ENCODE measurements around the gene CRYBB1. TPM values are rescaled to one million over a fixed set of nuclear protein-coding genes. Genes with fewer than 3 reads are reported as not detected.

The CRYBB1 gene
- total and polyA plus RNA-seq, 2 of the 13 experiments (the other 11 are each of a cell fraction or from before 2014, with no cell fraction given), result not detected

GRCh38 chr22:26589367-26589844, 28.4 kb downstream of the CRYBB1 start (continued):
- TF ChIP-seq ZNF850 (CRISPR knock-in tag; conservative IDR thresholded peaks at IDR 0.05), result no peak
- no peak for TF ChIP-seq EHMT2 (IDR thresholded peaks at IDR 0.05; ENCODE audit: borderline replicate concordance, low read depth, low read length)
- peak; percentile 47; the same call in 1 of the 2 replicates for TF ChIP-seq ZNF160 (CRISPR knock-in tag; IDR thresholded peaks at IDR 0.05)
- peak; percentile 22 for TF ChIP-seq ZNF883 (CRISPR knock-in tag; IDR thresholded peaks at IDR 0.05; ENCODE audit: not compliant biosample characterization)
- TF ChIP-seq RFXAP (CRISPR knock-in tag; IDR thresholded peaks at IDR 0.05; ENCODE audit: borderline replicate concordance), result peak; percentile 13; the same call in 1 of the 2 replicates
- no peak for TF ChIP-seq RORA (CRISPR knock-in tag; IDR thresholded peaks at IDR 0.05)
- TF ChIP-seq NFRKB (IDR thresholded peaks at IDR 0.05), result no peak
- TF ChIP-seq NFE2L1 (CRISPR knock-in tag; IDR thresholded peaks at IDR 0.05; ENCODE audit: borderline replicate concordance), result no peak
- TF ChIP-seq SMARCC2 (IDR thresholded peaks at IDR 0.05), result no peak
- no peak for TF ChIP-seq CBX1 (IDR thresholded peaks at IDR 0.05; ENCODE audit: low read depth)
- TF ChIP-seq ZNF350 (CRISPR knock-in tag; IDR thresholded peaks at IDR 0.05; ENCODE audit: borderline replicate concordance, low read depth), result no peak; the same call in 1 of the 2 replicates
- TF ChIP-seq KDM4B (CRISPR knock-in tag; IDR thresholded peaks at IDR 0.05), result no peak
- TF ChIP-seq ZNF644 (CRISPR knock-in tag; IDR thresholded peaks at IDR 0.05; ENCODE audit: low read depth), result no peak
- TF ChIP-seq BRCA1 (CRISPR knock-in tag; IDR thresholded peaks at IDR 0.05), result no peak
- TF ChIP-seq ZFX (CRISPR knock-in tag; IDR thresholded peaks at IDR 0.05; ENCODE audit: low read depth), result no peak; the same call in 1 of the 2 replicates
- no peak for TF ChIP-seq ZNF784 (CRISPR knock-in tag; IDR thresholded peaks at IDR 0.05; ENCODE audit: borderline replicate concordance)
- no peak for TF ChIP-seq PHB2 (IDR thresholded peaks at IDR 0.05; ENCODE audit: partially characterized antibody)
- TF ChIP-seq REST (IDR thresholded peaks at IDR 0.05; ENCODE audit: borderline replicate concordance in 1 of 2, low read depth in 1 of 2, low read length in 2 of 2), result no peak
- TF ChIP-seq GFI1 (CRISPR knock-in tag; IDR thresholded peaks at IDR 0.05; ENCODE audit: borderline replicate concordance), result no peak
- no peak for TF ChIP-seq TRAFD1 (CRISPR knock-in tag; IDR thresholded peaks at IDR 0.05; ENCODE audit: borderline replicate concordance)
- TF ChIP-seq TAF15 (IDR thresholded peaks at IDR 0.05; ENCODE audit: low read depth, low read length, poor library complexity, severe bottlenecking), result no peak
